NCI-H2107 treated with DMSO at 0.1 percent for 48 hours (cell line): ENCODE data around the gene TEX9.
"Not testable (repeated sequence)": the region's sequence is repeated elsewhere in the genome, so short reads cannot be mapped to it uniquely, and the experiment has no call there.

Source experiments
- DNase-seq: peaks from one replicate; lab custom pipeline; 2025; ENCODE audit not compliant: unreplicated experiment; lab: John Stamatoyannopoulos, UW

Gene TEX9

DNA sequence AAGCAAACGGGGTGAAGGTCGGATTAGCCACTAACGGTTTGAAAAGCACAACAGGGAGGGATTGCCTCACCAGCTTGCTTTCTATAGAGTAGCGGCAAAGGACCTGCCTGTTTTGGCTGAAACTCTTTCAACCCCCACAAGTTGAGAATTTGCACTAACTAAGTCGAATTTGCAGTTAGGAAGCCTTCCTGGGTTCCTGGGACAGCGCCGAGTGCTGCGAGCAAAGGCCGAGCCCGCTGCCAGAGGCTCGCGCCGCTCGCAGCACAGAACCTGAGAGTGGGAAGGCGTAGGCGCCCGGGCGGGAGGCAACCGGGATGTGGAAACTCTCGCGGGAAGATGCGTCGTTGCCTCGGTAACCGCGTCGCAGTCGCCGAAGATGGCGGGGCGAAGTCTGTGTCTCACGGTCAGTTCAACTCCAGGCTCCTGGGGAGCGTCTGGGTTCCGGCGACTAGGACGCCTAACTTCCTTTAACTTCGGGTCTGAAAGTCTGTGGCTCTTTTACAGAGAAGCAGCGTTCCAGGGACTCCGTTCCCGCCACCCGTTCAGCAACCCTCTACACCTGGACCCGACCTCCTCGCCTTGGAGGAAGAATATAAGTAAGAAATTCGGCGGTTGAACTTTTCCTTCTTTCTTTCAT, at the start of gene TEX9:
Gene TEX9, plus strand, starts transcription at position 352 of the 637 bp plus-strand sequence. Its CDS starts 25 bp downstream, at position 377.
- DNase-seq, result peak; percentile 30

DNA sequence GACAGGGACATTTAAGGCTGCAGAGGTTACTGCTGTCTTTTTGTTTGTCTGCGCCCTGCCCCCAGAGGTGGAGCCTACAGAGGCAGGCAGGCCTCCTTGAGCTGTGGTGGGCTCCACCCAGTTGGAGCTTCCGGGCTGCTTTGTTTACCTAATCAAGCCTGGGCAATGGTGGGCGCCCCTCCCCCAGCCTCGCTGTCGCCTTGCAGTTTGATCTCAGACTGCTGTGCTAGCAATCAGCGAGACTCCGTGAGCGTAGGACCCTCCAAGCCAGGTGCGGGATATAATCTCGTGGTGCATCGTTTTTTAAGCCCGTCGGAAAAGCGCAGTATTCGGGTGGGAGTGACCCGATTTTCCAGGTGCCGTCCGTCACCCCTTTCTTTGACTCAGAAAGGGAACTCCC, 48.7 kb upstream of the TEX9 start:
- not testable (repeated sequence) for DNase-seq

GRCh38 chr15:56320316-56320715, 44.9 kb upstream of the TEX9 start:
- DNase-seq, result no peak

GRCh38 chr15:56320861-56321260, 44.4 kb upstream of the TEX9 start:
- DNase-seq, result no peak

- no peak for DNase-seq
Observed at GRCh38 chr15:56322444-56322843, 42.8 kb upstream of the TEX9 start.

- no peak for DNase-seq
Observed at GRCh38 chr15:56323435-56323834, 41.8 kb upstream of the TEX9 start.

- no peak for DNase-seq
Observed at GRCh38 chr15:56325186-56325585, 40.0 kb upstream of the TEX9 start.

DNA sequence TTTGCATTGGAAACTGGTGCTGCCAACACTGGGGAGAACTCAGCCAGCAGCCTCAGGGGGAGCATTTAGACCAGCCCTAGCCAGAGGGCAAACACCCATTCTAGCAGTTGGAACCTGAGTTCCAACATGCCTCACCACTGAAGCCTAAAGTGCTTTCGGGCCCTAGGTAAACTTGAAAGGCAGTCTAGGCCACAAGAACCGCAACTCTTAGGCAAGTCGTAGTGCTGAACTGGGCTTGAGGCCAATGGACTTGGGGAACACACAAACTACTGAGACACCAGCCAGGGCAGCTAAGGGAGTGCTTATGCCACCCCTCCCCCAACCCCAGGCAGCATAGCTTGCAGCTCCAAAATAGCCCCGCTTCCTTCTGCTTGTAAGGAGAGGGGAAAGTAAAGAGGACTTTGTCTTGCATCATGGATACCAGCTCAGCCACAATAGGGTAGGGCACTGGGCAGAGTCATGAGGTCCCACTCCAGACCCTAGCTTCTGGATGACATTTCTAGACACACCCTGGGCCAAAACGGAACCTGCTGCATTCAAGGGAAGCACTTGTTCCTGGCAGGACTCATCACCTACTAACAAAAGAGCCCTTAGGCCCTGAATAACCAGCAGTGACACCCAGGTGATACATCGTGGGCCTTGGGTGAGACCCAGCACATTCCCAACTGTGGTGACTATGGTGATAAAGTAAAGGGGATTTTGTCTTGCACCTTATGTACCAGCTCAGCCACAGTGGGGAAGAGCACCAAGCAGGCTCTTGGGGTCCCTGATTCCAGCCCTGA, 37.3 kb upstream of the TEX9 start:
- no peak for DNase-seq

GRCh38 chr15:56337084-56337725, 28.0 kb upstream of the TEX9 start:
- DNase-seq, result no peak

- no peak for DNase-seq
Observed at GRCh38 chr15:56339594-56339993, 25.6 kb upstream of the TEX9 start.

DNA sequence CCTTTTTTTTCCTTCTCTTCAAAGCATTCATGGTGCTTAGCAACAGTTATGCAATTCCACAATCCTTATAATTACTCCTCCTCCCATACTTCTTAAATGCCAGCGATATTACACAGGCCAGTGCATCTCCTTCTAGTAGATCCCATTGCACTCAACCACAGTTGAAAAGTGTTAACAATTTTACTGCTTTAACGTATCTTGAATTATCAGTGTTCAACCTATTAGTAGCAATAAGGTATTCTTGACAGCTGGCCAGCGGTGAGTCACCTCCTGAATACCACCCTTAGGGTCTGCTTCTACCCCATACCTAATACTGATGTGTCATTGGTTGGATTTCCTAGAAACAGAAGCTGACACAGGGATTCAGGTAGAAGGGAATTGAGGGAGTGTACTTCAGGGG, 24.0 kb upstream of the TEX9 start:
- DNase-seq, result no peak

GRCh38 chr15:56342653-56343052, 22.6 kb upstream of the TEX9 start:
- DNase-seq, result peak; percentile 24

- DNase-seq, result no peak
Observed at GRCh38 chr15:56343879-56344278, 21.3 kb upstream of the TEX9 start.

DNA sequence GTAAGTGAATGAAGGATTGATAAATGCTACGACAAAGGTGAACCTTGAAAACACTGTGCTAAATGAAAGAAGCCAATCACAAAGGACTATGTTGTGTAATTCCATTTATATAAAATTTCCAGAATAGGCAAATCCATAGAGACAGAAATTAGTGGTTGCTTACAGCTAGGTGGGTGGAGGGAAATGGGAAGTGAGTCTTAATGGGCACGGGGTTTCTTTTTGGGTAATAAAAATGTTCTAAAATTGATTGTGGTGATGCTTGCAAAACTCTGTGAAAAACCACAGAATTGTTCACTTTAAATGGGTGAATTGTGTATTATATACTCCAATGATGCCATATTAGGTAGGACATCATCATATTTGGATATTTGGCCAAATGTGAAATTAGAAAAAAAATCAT, 20.9 kb upstream of the TEX9 start:
- no peak for DNase-seq

GRCh38 chr15:56346414-56346813, 18.8 kb upstream of the TEX9 start:
- DNase-seq, result no peak

DNA sequence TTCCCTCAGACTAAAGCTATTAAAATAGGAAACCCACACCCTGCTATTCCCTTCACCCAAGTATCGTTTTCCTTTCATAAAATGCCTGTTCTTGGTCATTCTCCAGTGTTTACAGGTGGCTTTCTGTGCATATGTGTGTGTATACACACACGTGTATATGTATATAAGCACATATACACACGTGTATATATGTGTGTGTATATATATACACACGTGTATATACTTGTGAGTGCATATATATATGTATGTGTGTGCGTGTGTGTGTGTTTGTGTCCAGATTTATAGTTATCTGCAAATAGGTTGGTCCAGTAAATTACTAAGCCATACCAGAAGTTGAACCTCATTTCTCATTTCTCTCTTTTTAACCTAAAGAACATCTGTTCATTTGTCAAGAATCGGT, 15.7 kb upstream of the TEX9 start:
- no peak for DNase-seq

GRCh38 chr15:56351353-56351752, 13.9 kb upstream of the TEX9 start:
- no peak for DNase-seq

DNA sequence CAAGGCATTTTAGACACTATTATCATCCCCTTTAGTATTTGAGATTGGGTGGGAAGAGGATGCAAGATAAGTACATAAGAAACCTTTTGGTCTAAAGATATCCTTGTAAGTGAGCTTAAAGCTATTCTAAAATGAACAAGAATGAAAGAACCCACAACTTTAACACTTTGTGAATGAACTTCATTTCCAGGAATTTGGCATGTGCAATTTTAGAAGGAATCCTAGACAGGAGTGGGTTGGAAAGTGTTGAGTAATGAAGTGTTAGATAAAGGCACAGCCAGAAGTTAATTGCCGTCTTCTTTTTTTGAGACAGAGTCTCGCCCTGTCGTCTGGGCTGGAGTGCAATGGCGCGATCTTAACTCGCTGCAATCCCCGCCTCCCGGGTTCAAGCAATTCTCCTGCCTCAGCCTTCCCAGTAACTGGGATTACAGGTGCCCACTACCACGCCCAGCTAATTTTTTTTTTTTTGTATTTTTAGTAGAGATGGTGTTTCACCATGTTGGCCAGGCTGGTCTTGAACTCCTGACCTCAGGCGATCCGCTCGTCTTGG, 13.2 kb upstream of the TEX9 start:
- no peak for DNase-seq

- DNase-seq, result no peak
Observed at GRCh38 chr15:56353119-56353518, 12.1 kb upstream of the TEX9 start.

GRCh38 chr15:56353740-56354139, 11.5 kb upstream of the TEX9 start:
- no peak for DNase-seq

GRCh38 chr15:56356616-56357015, 8.6 kb upstream of the TEX9 start:
- no peak for DNase-seq

DNA sequence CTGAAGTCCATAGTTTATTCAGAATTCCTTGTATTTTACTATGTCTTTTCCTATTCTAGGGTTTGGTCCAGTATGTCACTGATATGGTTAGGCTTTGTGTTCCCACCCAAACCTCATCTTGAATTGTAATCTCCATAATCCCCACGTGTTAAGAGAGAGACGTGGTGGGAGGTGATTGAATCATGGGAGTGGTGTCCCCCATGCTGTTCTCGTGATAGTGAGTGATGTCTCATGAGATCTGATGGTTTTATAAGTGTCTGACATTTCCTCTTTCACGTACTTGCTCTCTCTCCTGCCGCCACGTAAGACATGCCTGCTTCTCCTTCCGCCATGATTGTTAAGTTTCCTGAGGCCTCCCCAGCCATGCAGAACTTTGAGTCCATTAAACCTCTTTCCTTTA, 6.6 kb upstream of the TEX9 start:
- DNase-seq, result no peak
